GM23338 (cell line): ENCODE data around the gene RHEBL1.

Experiments used
- CREB1 ChIP-seq: fragments of 250-450 bp; sonication (Bioruptor Pico); IDR thresholded peaks from 2 replicates; pipeline ENCODE4 v1.5.0; 2020; ENCODE audit warnings: low read depth, mild to moderate bottlenecking, moderate library complexity
- EZH2 ChIP-seq: fragments of 200-600 bp; sonication (generic); IDR thresholded peaks from one replicate; pipeline ENCODE4 v1.8.0; 2017; ENCODE audit warnings: antibody characterized with exemption, mild to moderate bottlenecking, low read depth; ENCODE audit not compliant: unreplicated experiment
- EZH2phosphoT487 ChIP-seq: fragments of 200-600 bp; sonication (generic); IDR thresholded peaks from one replicate; pipeline ENCODE4 v1.8.1; 2018; ENCODE audit warnings: antibody characterized with exemption; ENCODE audit not compliant: unreplicated experiment
- JUNB ChIP-seq: IDR thresholded peaks from one replicate; pipeline ENCODE4 v1.6.1; 2016; ENCODE audit warnings: antibody characterized with exemption; ENCODE audit not compliant: unreplicated experiment
- NANOG ChIP-seq: IDR thresholded peaks from 2 replicates; pipeline ENCODE4 v1.6.1; 2016; ENCODE audit warnings: antibody characterized with exemption, borderline replicate concordance
- POLR2AphosphoS5 ChIP-seq: IDR thresholded peaks from 2 replicates; pipeline ENCODE4 v1.6.1; 2016; ENCODE audit warnings: antibody characterized with exemption, low read depth
- ZNF114 ChIP-seq: fragments of 250-450 bp; sonication (Bioruptor Pico); IDR thresholded peaks from 2 replicates; pipeline ENCODE4 v1.5.0; 2020; ENCODE audit warnings: mild to moderate bottlenecking, moderate library complexity
- ZNF331 ChIP-seq: fragments of 250-450 bp; sonication (Bioruptor Pico); IDR thresholded peaks from 2 replicates; pipeline ENCODE4 v1.5.0; 2020; ENCODE audit warnings: low read depth, mild to moderate bottlenecking, moderate library complexity
- TF ChIP-seq, protein P1 (sequence below), 2 experiments: fragments of 200-600 bp in 1 of 2; sonication (generic) in 1 of 2; conservative IDR thresholded peaks; 2 replicates each; pipeline versions ENCODE4 v1.5.1 to v1.6.1; 2016 to 2017; ENCODE audit warnings: antibody characterized with exemption in 2 of 2, low read depth in 2 of 2, mild to moderate bottlenecking in 2 of 2, moderate library complexity in 1 of 2
- TF ChIP-seq, protein P2 (sequence below): IDR thresholded peaks from one replicate; pipeline ENCODE4 v1.6.1; 2018; ENCODE audit warnings: antibody characterized with exemption; ENCODE audit not compliant: unreplicated experiment

DNA sequence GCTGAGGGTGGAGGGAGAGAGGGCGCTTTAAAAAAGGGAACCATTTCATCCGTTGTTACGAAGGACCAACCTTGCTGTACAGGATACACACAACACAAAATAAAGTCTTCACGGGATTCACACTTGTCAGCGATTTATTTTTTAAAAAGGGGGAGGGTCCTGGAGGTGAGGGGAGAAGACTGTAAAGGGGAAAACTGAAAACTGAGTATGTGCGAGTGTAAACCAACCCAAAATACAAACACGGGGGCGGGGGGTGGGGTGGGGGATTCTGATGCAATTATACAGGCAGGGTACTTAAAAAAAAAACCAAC lies 50.7 kb downstream of the RHEBL1 start:
- TF ChIP-seq, protein P1, sequence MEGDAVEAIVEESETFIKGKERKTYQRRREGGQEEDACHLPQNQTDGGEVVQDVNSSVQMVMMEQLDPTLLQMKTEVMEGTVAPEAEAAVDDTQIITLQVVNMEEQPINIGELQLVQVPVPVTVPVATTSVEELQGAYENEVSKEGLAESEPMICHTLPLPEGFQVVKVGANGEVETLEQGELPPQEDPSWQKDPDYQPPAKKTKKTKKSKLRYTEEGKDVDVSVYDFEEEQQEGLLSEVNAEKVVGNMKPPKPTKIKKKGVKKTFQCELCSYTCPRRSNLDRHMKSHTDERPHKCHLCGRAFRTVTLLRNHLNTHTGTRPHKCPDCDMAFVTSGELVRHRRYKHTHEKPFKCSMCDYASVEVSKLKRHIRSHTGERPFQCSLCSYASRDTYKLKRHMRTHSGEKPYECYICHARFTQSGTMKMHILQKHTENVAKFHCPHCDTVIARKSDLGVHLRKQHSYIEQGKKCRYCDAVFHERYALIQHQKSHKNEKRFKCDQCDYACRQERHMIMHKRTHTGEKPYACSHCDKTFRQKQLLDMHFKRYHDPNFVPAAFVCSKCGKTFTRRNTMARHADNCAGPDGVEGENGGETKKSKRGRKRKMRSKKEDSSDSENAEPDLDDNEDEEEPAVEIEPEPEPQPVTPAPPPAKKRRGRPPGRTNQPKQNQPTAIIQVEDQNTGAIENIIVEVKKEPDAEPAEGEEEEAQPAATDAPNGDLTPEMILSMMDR (conservative IDR thresholded peaks at IDR 0.05; ENCODE audit: low read depth in 2 of 2): no peak
- TF ChIP-seq, protein P2, sequence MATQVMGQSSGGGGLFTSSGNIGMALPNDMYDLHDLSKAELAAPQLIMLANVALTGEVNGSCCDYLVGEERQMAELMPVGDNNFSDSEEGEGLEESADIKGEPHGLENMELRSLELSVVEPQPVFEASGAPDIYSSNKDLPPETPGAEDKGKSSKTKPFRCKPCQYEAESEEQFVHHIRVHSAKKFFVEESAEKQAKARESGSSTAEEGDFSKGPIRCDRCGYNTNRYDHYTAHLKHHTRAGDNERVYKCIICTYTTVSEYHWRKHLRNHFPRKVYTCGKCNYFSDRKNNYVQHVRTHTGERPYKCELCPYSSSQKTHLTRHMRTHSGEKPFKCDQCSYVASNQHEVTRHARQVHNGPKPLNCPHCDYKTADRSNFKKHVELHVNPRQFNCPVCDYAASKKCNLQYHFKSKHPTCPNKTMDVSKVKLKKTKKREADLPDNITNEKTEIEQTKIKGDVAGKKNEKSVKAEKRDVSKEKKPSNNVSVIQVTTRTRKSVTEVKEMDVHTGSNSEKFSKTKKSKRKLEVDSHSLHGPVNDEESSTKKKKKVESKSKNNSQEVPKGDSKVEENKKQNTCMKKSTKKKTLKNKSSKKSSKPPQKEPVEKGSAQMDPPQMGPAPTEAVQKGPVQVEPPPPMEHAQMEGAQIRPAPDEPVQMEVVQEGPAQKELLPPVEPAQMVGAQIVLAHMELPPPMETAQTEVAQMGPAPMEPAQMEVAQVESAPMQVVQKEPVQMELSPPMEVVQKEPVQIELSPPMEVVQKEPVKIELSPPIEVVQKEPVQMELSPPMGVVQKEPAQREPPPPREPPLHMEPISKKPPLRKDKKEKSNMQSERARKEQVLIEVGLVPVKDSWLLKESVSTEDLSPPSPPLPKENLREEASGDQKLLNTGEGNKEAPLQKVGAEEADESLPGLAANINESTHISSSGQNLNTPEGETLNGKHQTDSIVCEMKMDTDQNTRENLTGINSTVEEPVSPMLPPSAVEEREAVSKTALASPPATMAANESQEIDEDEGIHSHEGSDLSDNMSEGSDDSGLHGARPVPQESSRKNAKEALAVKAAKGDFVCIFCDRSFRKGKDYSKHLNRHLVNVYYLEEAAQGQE: no peak
- TF ChIP-seq EZH2 (no peak), POLR2AphosphoS5 (no peak), CREB1 (CRISPR knock-in tag) (no peak), NANOG (no peak), JUNB (no peak), ZNF114 (CRISPR knock-in tag) (no peak), ZNF331 (no peak), EZH2phosphoT487 (no peak)
